GM18858 (cell line): Measurements from ENCODE around the gene IER5L.
"Not testable (repeated sequence)": the region's sequence is repeated elsewhere in the genome, so short reads cannot be mapped to it uniquely, and the experiment has no call there.

Source experiments
- ATAC-seq: cut with Tn5 transposase; IDR thresholded peaks from one replicate; pipeline ENCODE4 v1.9.1; 2021; ENCODE audit not compliant: unreplicated experiment

Gene IER5L

GRCh38 chr9:129163198-129163670 is 14.8 kb downstream of the IER5L start:
- ATAC-seq, result not testable (repeated sequence)

GRCh38 chr9:129162497-129163197 is 15.4 kb downstream of the IER5L start:
- no peak for ATAC-seq

- ATAC-seq, result no peak
Observed at GRCh38 chr9:129161534-129161837, 16.6 kb downstream of the IER5L start.

GRCh38 chr9:129160712-129161533 is 17.1 kb downstream of the IER5L start:
- no peak for ATAC-seq

- no peak for ATAC-seq
Observed at GRCh38 chr9:129156163-129156562, 21.9 kb downstream of the IER5L start.

GRCh38 chr9:129154866-129155477 is 23.1 kb downstream of the IER5L start:
- ATAC-seq, result no peak

GRCh38 chr9:129151469-129151868 is 26.6 kb downstream of the IER5L start:
- ATAC-seq, result no peak

GRCh38 chr9:129150672-129151211 is 27.3 kb downstream of the IER5L start:
- ATAC-seq, result no peak

- no peak for ATAC-seq
Observed at GRCh38 chr9:129150122-129150521, 27.9 kb downstream of the IER5L start.

- no peak for ATAC-seq
Observed at GRCh38 chr9:129149442-129149841, 28.6 kb downstream of the IER5L start.

GRCh38 chr9:129148463-129149204 is 29.4 kb downstream of the IER5L start:
- ATAC-seq, result no peak

- ATAC-seq, result no peak
Observed at GRCh38 chr9:129146441-129146941, 31.6 kb downstream of the IER5L start.

- no peak for ATAC-seq
Observed at GRCh38 chr9:129145841-129146292, 32.2 kb downstream of the IER5L start.

GRCh38 chr9:129145316-129145715 is 32.7 kb downstream of the IER5L start:
- ATAC-seq, result no peak

GRCh38 chr9:129143031-129143927 is 34.8 kb downstream of the IER5L start:
- no peak for ATAC-seq

GRCh38 chr9:129142138-129142935 is 35.7 kb downstream of the IER5L start:
- ATAC-seq, result no peak

GRCh38 chr9:129141066-129142041 is 36.7 kb downstream of the IER5L start:
- no peak for ATAC-seq
